H9 (cell line): ENCODE data around the gene MGST2. TPM values are rescaled to one million over a fixed set of nuclear protein-coding genes. Genes with fewer than 3 reads are reported as not detected.
A peak's percentile ranks its signal among the peaks of the same experiment; 100 is the strongest.

ENCODE experiments used
- DNase-seq: peaks from one replicate; pipeline ENCODE4 v3.0.0-alpha.2; 2017
- H2AFZ ChIP-seq: one replicate; pipeline ENCODE4 v1.6.1; 2013; ENCODE audit warnings: mild to moderate bottlenecking, low read length, control low read depth, moderate library complexity
- H2AK5ac ChIP-seq: 2 replicates; pipeline ENCODE4 v1.6.1; 2013; ENCODE audit warnings: low read length, control low read depth, mixed read lengths; ENCODE audit not compliant: insufficient read length
- H2BK120ac ChIP-seq: one replicate; pipeline ENCODE4 v1.6.1; 2013; ENCODE audit warnings: low read depth, mild to moderate bottlenecking, low read length, control low read depth, inconsistent platforms; ENCODE audit not compliant: poor library complexity, severe bottlenecking
- H2BK12ac ChIP-seq: 2 replicates; pipeline ENCODE4 v1.6.1; 2013; ENCODE audit warnings: low read length, control low read depth, mixed read lengths, low read depth; ENCODE audit not compliant: insufficient read length
- H2BK15ac ChIP-seq: 2 replicates; pipeline ENCODE4 v1.6.1; 2013; ENCODE audit warnings: low read depth, low read length, control low read depth
- H2BK20ac ChIP-seq: one replicate; pipeline ENCODE4 v1.6.1; 2013; ENCODE audit warnings: low read depth, mild to moderate bottlenecking, low read length, control low read depth, inconsistent platforms; ENCODE audit not compliant: poor library complexity, severe bottlenecking
- H2BK5ac ChIP-seq: 2 replicates; pipeline ENCODE4 v1.6.1; 2013; ENCODE audit warnings: low read length, control low read depth, mixed read lengths; ENCODE audit not compliant: insufficient read length
- H3K14ac ChIP-seq: 2 replicates; pipeline ENCODE4 v1.6.1; 2013; ENCODE audit warnings: low read length, control low read depth; ENCODE audit not compliant: insufficient read depth
- H3K18ac ChIP-seq: 2 replicates; pipeline ENCODE4 v1.6.1; 2013; ENCODE audit warnings: low read depth, mild to moderate bottlenecking, mixed read lengths, low read length, control low read depth; ENCODE audit not compliant: insufficient read length
- H3K23ac ChIP-seq: 2 replicates; pipeline ENCODE4 v1.6.1; 2013; ENCODE audit warnings: low read length, control low read depth, mixed read lengths, low read depth; ENCODE audit not compliant: insufficient read length
- H3K23me2 ChIP-seq: 2 replicates; pipeline ENCODE4 v1.6.1; 2013; ENCODE audit warnings: low read depth, mild to moderate bottlenecking, mixed read lengths, low read length, control low read depth; ENCODE audit not compliant: insufficient read length, poor library complexity, severe bottlenecking
- H3K27ac ChIP-seq: 2 replicates; pipeline ENCODE4 v1.5.1; 2013; ENCODE audit warnings: low read length, control low read depth, mixed read lengths, low read depth; ENCODE audit not compliant: insufficient read length
- H3K27me3 ChIP-seq: 2 replicates; pipeline ENCODE4 v1.6.1; 2013; ENCODE audit warnings: low read length, control low read depth, inconsistent platforms; ENCODE audit not compliant: insufficient read depth
- H3K4ac ChIP-seq: 2 replicates; pipeline ENCODE4 v1.6.1; 2013; ENCODE audit warnings: low read depth, mild to moderate bottlenecking, control low read depth, inconsistent platforms, low read length, moderate library complexity
- H3K4me1 ChIP-seq: 2 replicates; pipeline ENCODE4 v1.6.1; 2013; ENCODE audit warnings: low read length, control low read depth, inconsistent platforms; ENCODE audit not compliant: insufficient read depth
- H3K4me2 ChIP-seq: 2 replicates; pipeline ENCODE4 v1.6.1; 2013; ENCODE audit warnings: low read length, control low read depth, mixed read lengths; ENCODE audit not compliant: insufficient read length, insufficient read depth
- H3K56ac ChIP-seq: 2 replicates; pipeline ENCODE4 v1.6.1; 2013; ENCODE audit warnings: low read depth, mild to moderate bottlenecking, mixed read lengths, low read length, control low read depth; ENCODE audit not compliant: insufficient read length
- H3K79me1 ChIP-seq: 2 replicates; pipeline ENCODE4 v1.6.1; 2013; ENCODE audit warnings: low read depth, mild to moderate bottlenecking, moderate library complexity, low read length, control low read depth, inconsistent platforms; ENCODE audit not compliant: insufficient read depth, poor library complexity, severe bottlenecking
- H3K79me2 ChIP-seq: 2 replicates; pipeline ENCODE4 v1.6.1; 2013; ENCODE audit warnings: low read length, control low read depth, inconsistent platforms; ENCODE audit not compliant: insufficient read depth
- H3K9ac ChIP-seq: 2 replicates; pipeline ENCODE4 v1.6.1; 2013; ENCODE audit warnings: low read length, control low read depth, mixed read lengths; ENCODE audit not compliant: insufficient read length; ENCODE audit errors: extremely low read depth
- H3K9me3 ChIP-seq: one replicate; pipeline ENCODE4 v1.6.1; 2013; ENCODE audit warnings: low read depth, low read length, inconsistent platforms; ENCODE audit not compliant: control insufficient read depth
- H3T11ph ChIP-seq: one replicate; pipeline ENCODE4 v1.6.1; 2013; ENCODE audit warnings: mild to moderate bottlenecking, low read length, control low read depth, inconsistent platforms
- H4K20me1 ChIP-seq: one replicate; pipeline ENCODE4 v1.6.1; 2013; ENCODE audit not compliant: control insufficient read depth, insufficient read length, insufficient read depth
- H4K5ac ChIP-seq: 2 replicates; pipeline ENCODE4 v1.6.1; 2013; ENCODE audit warnings: low read depth, mild to moderate bottlenecking, mixed read lengths, low read length, control low read depth; ENCODE audit not compliant: insufficient read length
- H4K8ac ChIP-seq: replicated peaks from 2 replicates; pipeline ENCODE4 v1.6.1; 2013; ENCODE audit warnings: low read length, control low read depth, mixed read lengths, low read depth; ENCODE audit not compliant: insufficient read length
- H4K91ac ChIP-seq: 2 replicates; pipeline ENCODE4 v1.6.1; 2013; ENCODE audit warnings: low read depth, mild to moderate bottlenecking, moderate library complexity, mixed read lengths, low read length, control low read depth; ENCODE audit not compliant: insufficient read length
- H3K27ac Mint-ChIP-seq, 3 experiments: 2 replicates in 2 of 3; 3 replicates in 1 of 3; pipeline ENCODE4 v1.8.0; 2020 to 2021; ENCODE audit warnings: mixed read lengths in 3 of 3, mild to moderate bottlenecking in 1 of 3, moderate library complexity in 1 of 3
- H3K27me3 Mint-ChIP-seq: 2 replicates; pipeline ENCODE4 v1.8.0; 2021; ENCODE audit warnings: low read depth, mild to moderate bottlenecking, moderate library complexity, mixed read lengths
- H3K36me3 Mint-ChIP-seq, 3 experiments: 2 replicates in 2 of 3; 3 replicates in 1 of 3; pipeline ENCODE4 v1.8.0; 2020 to 2021; ENCODE audit warnings: low read depth in 3 of 3, mixed read lengths in 3 of 3; ENCODE audit not compliant: insufficient read depth in 1 of 3
- H3K4me1 Mint-ChIP-seq, 2 experiments: 2 replicates each; pipeline ENCODE4 v1.8.0; 2020; ENCODE audit warnings: mixed read lengths in 2 of 2
- H3K4me3 Mint-ChIP-seq, 2 experiments: 2 replicates in 1 of 2; 3 replicates in 1 of 2; pipeline ENCODE4 v1.8.0; 2020 to 2021; ENCODE audit warnings: mild to moderate bottlenecking in 2 of 2, mixed read lengths in 2 of 2, moderate library complexity in 1 of 2
- H3K9me3 Mint-ChIP-seq, 2 experiments: 2 replicates in 1 of 2; 3 replicates in 1 of 2; pipeline ENCODE4 v1.8.0; 2020; ENCODE audit warnings: mild to moderate bottlenecking in 2 of 2, mixed read lengths in 2 of 2, moderate library complexity in 1 of 2
- CTCF ChIP-seq: fragments of 200-600 bp; sonication (generic); conservative IDR thresholded peaks from 3 replicates; pipeline ENCODE4 v1.8.0; 2021; ENCODE audit warnings: antibody characterized with exemption, mild to moderate bottlenecking
- WGBS: extraction: QIAGEN DNeasy Blood & Tissue Kit; methylation state at CpG from one replicate; pipeline ENCODE4 v1.1.7; 2013; ENCODE audit warnings: missing lambda C conversion rate, low lambda C conversion rate, mixed read lengths; ENCODE audit not compliant: insufficient read length; ENCODE audit errors: extremely low coverage; 5-methylcytosine and 5-hydroxymethylcytosine counted together
- total RNA-seq: library from RNA; stranded (reverse); gene quantifications from 2 replicates; pipeline ENCODE4 v1.2.1, GENCODE V29; 2021

The MGST2 gene
- total RNA-seq, 1 experiment from 2014 or later: 6.4 TPM

- DNase-seq: peak; percentile 87
- no peak overlapping the region for H3K4ac ChIP-seq
- Mint-ChIP-seq H3K27ac (peak overlapping the region in 1 of 3 experiments; percentile 53; a peak in 1 of 7 replicates), H3K4me1 (peaks cover 17 to 26% of the 10 kb centered on the region in 2 experiments), H3K36me3 (no peaks in the 10 kb centered on the region; a peak in 1 of 7 replicates), H3K27me3 (peaks cover 48% of the 10 kb centered on the region), H3K4me3 (peak overlapping the region; percentile 67 to 83), H3K9me3 (no peaks in the 10 kb centered on the region; a peak in 1 of 5 replicates)
- H3K14ac ChIP-seq: peak overlapping the region; percentile 26; the same call in 1 of the 2 replicates
- H2AFZ ChIP-seq: no peak overlapping the region
- no peak overlapping the region for H2BK15ac ChIP-seq
- no peak overlapping the region for H2BK5ac ChIP-seq
- no peaks in the 10 kb centered on the region for H3K79me1 ChIP-seq
- H2AK5ac ChIP-seq: no peak overlapping the region
- no peak overlapping the region for H2BK12ac ChIP-seq
- H2BK20ac ChIP-seq: no peak overlapping the region
- H3K4me2 ChIP-seq: peak overlapping the region; percentile 56
- H4K8ac ChIP-seq: no peak overlapping the region
- H4K20me1 ChIP-seq: no peaks in the 10 kb centered on the region
- no CpG with 5 or more reads among the region's 42 CpGs for WGBS
- H3K79me2 ChIP-seq: no peaks in the 10 kb centered on the region
- no peak overlapping the region for H4K5ac ChIP-seq
- no peak overlapping the region for H3K23ac ChIP-seq
- H3K9ac ChIP-seq: no peak overlapping the region
- TF ChIP-seq CTCF: peak; percentile 95
- peaks cover 6% of the 10 kb centered on the region; the same call in 1 of the 2 replicates for H3K4me1 ChIP-seq
- no peak overlapping the region for H3K27ac ChIP-seq
- H3K9me3 ChIP-seq: no peaks in the 10 kb centered on the region
- H3K56ac ChIP-seq: no peak overlapping the region
- peak overlapping the region; percentile 25 for H3K18ac ChIP-seq
- H3T11ph ChIP-seq: no peak overlapping the region
- H3K23me2 ChIP-seq: peaks cover 4% of the 10 kb centered on the region
- no peak overlapping the region for H2BK120ac ChIP-seq
- H3K27me3 ChIP-seq: peaks cover 7% of the 10 kb centered on the region; the same call in 1 of the 2 replicates
- H4K91ac ChIP-seq: no peak overlapping the region
These were observed 69.3 kb downstream of the MGST2 start for GRCh38 chr4:139734875-139735380.
